SK-N-SH (cell line): ENCODE results near the gene CLDN18. TPM values are rescaled to one million over a fixed set of nuclear protein-coding genes. Genes with fewer than 3 reads are reported as not detected.

Experiments used
- CTCF ChIA-PET: fragments of 300-600, 350-600 bp; formaldehyde crosslinking; extraction: SDS; loops from one replicate; lab custom pipeline; 2021; lab: Yijun Ruan, JAX
- POLR2A ChIA-PET: fragments of 350-600 bp; sonication (Branson Sonifier 250); formaldehyde crosslinking; extraction: SDS; loops from one replicate; lab custom pipeline; 2020; ENCODE audit warnings: antibody characterized with exemption, inconsistent platforms; lab: Yijun Ruan, JAX
- DNase-seq: peaks from one replicate; pipeline ENCODE4 v3.0.0; 2012
- H2AFZ ChIP-seq: fragments of 200-600 bp; sonication (generic); 2 replicates; pipeline ENCODE4 v1.8.1; 2016; ENCODE audit warnings: antibody characterized with exemption, mild to moderate bottlenecking, low read depth
- H3F3A ChIP-seq: fragments of 200-600 bp; sonication (generic); replicated peaks from 2 replicates; pipeline ENCODE3; 2016; ENCODE audit warnings: antibody characterized with exemption, mild to moderate bottlenecking; ENCODE audit not compliant: insufficient read depth
- H3K27ac ChIP-seq, 2 experiments: fragments of 200-500 bp in 1 of 2; fragments of 200-600 bp in 1 of 2; sonication (Bioruptor generic) in 1 of 2; sonication (generic), shearing (Covaris generic) in 1 of 2; 2 replicates each; pipeline versions ENCODE4 v1.5.1 to v1.6.1; 2014 to 2016; ENCODE audit warnings: low read depth in 2 of 2, inconsistent platforms in 1 of 2, low read length in 1 of 2, mild to moderate bottlenecking in 1 of 2, mixed read lengths in 1 of 2
- H3K27me3 ChIP-seq: fragments of 200-600 bp; sonication (generic), shearing (Covaris generic); 2 replicates; pipeline ENCODE4 v1.6.1; 2016; ENCODE audit warnings: mixed run types; ENCODE audit not compliant: insufficient read depth
- H3K36me3 ChIP-seq, 2 experiments: fragments of 200-500 bp in 1 of 2; fragments of 200-600 bp in 1 of 2; sonication (Bioruptor generic) in 1 of 2; sonication (generic) in 1 of 2; replicated peaks in 1 of 2; 2 replicates each; pipeline versions ENCODE3 to v1.5.1; 2014 to 2016; ENCODE audit warnings: low read length in 1 of 2, mild to moderate bottlenecking in 1 of 2; ENCODE audit not compliant: insufficient read depth in 2 of 2, control insufficient read depth in 1 of 2
- H3K4me1 ChIP-seq, 2 experiments: fragments of 200-500 bp in 1 of 2; fragments of 200-600 bp in 1 of 2; sonication (Bioruptor generic) in 1 of 2; sonication (generic), shearing (Covaris generic) in 1 of 2; 2 replicates each; pipeline versions ENCODE4 v1.5.1 to v1.6.1; 2014 to 2016; ENCODE audit warnings: low read depth in 1 of 2, low read length in 1 of 2, mixed run types in 1 of 2; ENCODE audit not compliant: insufficient read depth in 2 of 2, control insufficient read depth in 1 of 2
- H3K4me2 ChIP-seq: fragments of 200-600 bp; sonication (generic), shearing (Covaris generic); 2 replicates; pipeline ENCODE4 v1.6.1; 2017; ENCODE audit warnings: mixed run types
- H3K4me3 ChIP-seq, 2 experiments: fragments of 200-500 bp in 1 of 2; fragments of 200-600 bp in 1 of 2; sonication (Bioruptor generic) in 1 of 2; sonication (generic), shearing (Covaris generic) in 1 of 2; 2 replicates each; pipeline versions ENCODE4 v1.5.1 to v1.8.1; 2014 to 2016; ENCODE audit warnings: low read depth in 2 of 2, inconsistent platforms in 1 of 2, low read length in 1 of 2, mild to moderate bottlenecking in 1 of 2, mixed read lengths in 1 of 2, moderate library complexity in 1 of 2
- H3K79me2 ChIP-seq: fragments of 200-600 bp; sonication (generic); 2 replicates; pipeline ENCODE4 v1.8.1; 2017; ENCODE audit warnings: mild to moderate bottlenecking; ENCODE audit not compliant: insufficient read depth
- H3K9ac ChIP-seq: fragments of 200-600 bp; sonication (generic); 2 replicates; pipeline ENCODE4 v1.6.1; 2017; ENCODE audit warnings: mixed run types
- H3K9me2 ChIP-seq: fragments of 200-600 bp; sonication (generic); 2 replicates; pipeline ENCODE4 v1.6.1; 2017; ENCODE audit warnings: mixed run types
- H3K9me3 ChIP-seq: fragments of 200-600 bp; sonication (generic); 2 replicates; pipeline ENCODE4 v1.6.1; 2017; ENCODE audit warnings: mixed run types, mild to moderate bottlenecking, moderate library complexity
- H4K20me1 ChIP-seq: fragments of 200-600 bp; sonication (generic); 2 replicates; pipeline ENCODE4 v1.6.1; 2017; ENCODE audit warnings: mild to moderate bottlenecking, mixed run types; ENCODE audit not compliant: insufficient read depth
- CTCF ChIP-seq: fragments of 200-600 bp; sonication (generic); IDR thresholded peaks from 2 replicates; pipeline ENCODE4 v1.6.1; 2017; ENCODE audit warnings: antibody characterized with exemption, mild to moderate bottlenecking, moderate library complexity
- EZH2phosphoT487 ChIP-seq: fragments of 200-600 bp; sonication (generic); IDR thresholded peaks from 2 replicates; pipeline ENCODE4 v1.6.1; 2017; ENCODE audit warnings: low read depth, mixed run types, mild to moderate bottlenecking, antibody characterized with exemption, moderate library complexity, borderline replicate concordance
- FOSL2 ChIP-seq: IDR thresholded peaks from 2 replicates; pipeline ENCODE4 v1.4.0; 2012; ENCODE audit warnings: low read depth, mild to moderate bottlenecking, moderate library complexity, borderline replicate concordance
- FOXJ3 ChIP-seq: sonication (generic); formaldehyde crosslinking; IDR thresholded peaks from 2 replicates; pipeline ENCODE4 v1.5.1; 2020; ENCODE audit warnings: mild to moderate bottlenecking, missing genetic modification reagents
- GABPA ChIP-seq: IDR thresholded peaks from 2 replicates; pipeline ENCODE4 v1.4.0; 2012; ENCODE audit warnings: low read depth, mild to moderate bottlenecking
- GATA2 ChIP-seq: sonication (generic); formaldehyde crosslinking; IDR thresholded peaks from 2 replicates; pipeline ENCODE4 v1.5.0; 2020; ENCODE audit warnings: mild to moderate bottlenecking, missing genetic modification reagents
- MXI1 ChIP-seq: IDR thresholded peaks from 2 replicates; pipeline ENCODE4 v1.6.1; 2012; ENCODE audit warnings: mild to moderate bottlenecking, low read depth, low read length, improper control_type of control experiment
- NFIC ChIP-seq: IDR thresholded peaks from 2 replicates; pipeline ENCODE4 v1.4.0; 2012; ENCODE audit warnings: borderline replicate concordance
- NRF1 ChIP-seq: IDR thresholded peaks from 2 replicates; pipeline ENCODE4 v1.6.1; 2012; ENCODE audit warnings: low read depth, mild to moderate bottlenecking, low read length
- POLR2AphosphoS5 ChIP-seq: IDR thresholded peaks from 2 replicates; pipeline ENCODE4 v1.6.1; 2012; ENCODE audit warnings: low read depth, low read length
- RAD21 ChIP-seq: IDR thresholded peaks from 2 replicates; pipeline ENCODE4 v1.6.1; 2012; ENCODE audit warnings: mild to moderate bottlenecking, low read length
- RFX5 ChIP-seq: IDR thresholded peaks from 2 replicates; pipeline ENCODE4 v1.6.1; 2012; ENCODE audit warnings: mild to moderate bottlenecking, improper control_type of control experiment, low read length
- RXRA ChIP-seq: IDR thresholded peaks from 2 replicates; pipeline ENCODE4 v1.4.0; 2012; ENCODE audit warnings: low read depth, mild to moderate bottlenecking, borderline replicate concordance
- TEAD4 ChIP-seq: IDR thresholded peaks from 2 replicates; pipeline ENCODE4 v1.4.0; 2012; ENCODE audit warnings: mild to moderate bottlenecking, borderline replicate concordance; ENCODE audit not compliant: insufficient read depth
- USF1 ChIP-seq: IDR thresholded peaks from 2 replicates; pipeline ENCODE4 v1.4.0; 2012; ENCODE audit warnings: low read depth, borderline replicate concordance
- USF2 ChIP-seq: fragments of 150-350 bp; IDR thresholded peaks from 2 replicates; pipeline ENCODE4 v1.6.1; 2017; ENCODE audit warnings: antibody characterized with exemption, low read length, low read depth, borderline replicate concordance
- WGBS: methylation state at CpG from one replicate; pipeline ENCODE4 v1.1.6; 2017; ENCODE audit warnings: low lambda C conversion rate; 5-methylcytosine and 5-hydroxymethylcytosine counted together
- polyA plus RNA-seq, 3 experiments: library from polyadenylated mRNA; depleted of rRNA; stranded (reverse); fragments of >200 nt; gene quantifications; 2 replicates each; pipeline ENCODE4 v1.2.3, GENCODE V29; 2012

Gene CLDN18
- polyA plus RNA-seq, 1 of the 3 experiments (the other 2 are of a cell fraction) = not detected

- no peak for DNase-seq
- Histone ChIP-seq H4K20me1 (peaks cover 10% of the 10 kb centered on the region; the same call in 1 of the 2 replicates), H3K27me3 (no peaks in the 10 kb centered on the region), H3K4me1 (peaks cover 0 to 8% of the 10 kb centered on the region in 2 experiments; a peak in 3 of 4 replicates), H3K4me3 (no peak overlapping the region), H3K79me2 (no peaks in the 10 kb centered on the region), H3K9me3 (no peaks in the 10 kb centered on the region), H3F3A (peaks cover 10% of the 10 kb centered on the region), H3K4me2 (no peak overlapping the region), H3K36me3 (peaks cover 38 to 75% of the 10 kb centered on the region in 2 experiments), H3K27ac (no peak overlapping the region), H3K9ac (no peak overlapping the region), H2AFZ (no peak overlapping the region), H3K9me2 (no peaks in the 10 kb centered on the region)
- 93% methylated on average over 3 of the region's 3 CpGs for whole genome bisulfite sequencing
- ChIA-PET POLR2A (no interaction called here), CTCF (interaction anchor here (0.8 to 3.8 kb wide), 4 partner anchors 16 to 108 kb away, joined by 3 to 35 read pairs (median 4); partner anchors contain the start of gene DBR1)
- TF ChIP-seq POLR2AphosphoS5 = no peak
- TF ChIP-seq RFX5 = no peak
- no peak for TF ChIP-seq RXRA
- no peak for TF ChIP-seq GATA2 (CRISPR knock-in tag)
- no peak for TF ChIP-seq CTCF
- no peak for TF ChIP-seq NRF1
- no peak for TF ChIP-seq TEAD4
- no peak for TF ChIP-seq USF1
- TF ChIP-seq GABPA = no peak
Observed at GRCh38 chr3:138066972-138067371, 57.0 kb downstream of the CLDN18 start.

GRCh38 chr3:138068046-138068445 is 58.1 kb downstream of the CLDN18 start:
- peaks cover 5% of the 10 kb centered on the region for H3F3A ChIP-seq
- H3K79me2 ChIP-seq = no peaks in the 10 kb centered on the region
- H3K4me2 ChIP-seq = no peak overlapping the region
- POLR2A ChIA-PET = no interaction called here
- no peaks in the 10 kb centered on the region for H3K9me2 ChIP-seq
- H3K27me3 ChIP-seq = no peaks in the 10 kb centered on the region
- 72% methylated on average over 7 of the region's 8 CpGs for WGBS
- no peak overlapping the region for H3K4me3 ChIP-seq
- DNase-seq = no peak
- TF ChIP-seq NRF1 (no peak), NFIC (no peak), MXI1 (no peak), USF2 (no peak), FOXJ3 (CRISPR knock-in tag) (no peak), RFX5 (no peak), TEAD4 (no peak), EZH2phosphoT487 (no peak), RAD21 (no peak), FOSL2 (no peak)
- H2AFZ ChIP-seq = no peak overlapping the region
- H3K27ac ChIP-seq = no peak overlapping the region
- CTCF ChIA-PET = interaction anchor here (0.6 to 3.8 kb wide), 9 partner anchors 8 to 323 kb away, joined by 3 to 35 read pairs (median 4); no protein-coding TSS in a partner anchor
- peaks cover 41 to 73% of the 10 kb centered on the region in 2 experiments for H3K36me3 ChIP-seq
- H3K4me1 ChIP-seq = no peaks in the 10 kb centered on the region; a peak in 1 of 4 replicates
- no peaks in the 10 kb centered on the region for H3K9me3 ChIP-seq
- no peak overlapping the region for H3K9ac ChIP-seq
- H4K20me1 ChIP-seq = peaks cover 2% of the 10 kb centered on the region; the same call in 1 of the 2 replicates
